Right ventricle myocardium superior (tissue), 1 donor: Measurements from ENCODE around the gene GPN2. TPM values are rescaled to one million over a fixed set of nuclear protein-coding genes. Genes with fewer than 3 reads are reported as not detected.
A peak's percentile ranks its signal among the peaks of the same experiment; 100 is the strongest.
"Not testable (repeated sequence)": the region's sequence is repeated elsewhere in the genome, so short reads cannot be mapped to it uniquely, and the experiment has no call there.

Source experiments
- ATAC-seq: fragments of 200-7000 bp; cut with Tn5 transposase; one replicate; pipeline ENCODE4 v1.9.1; 2020; ENCODE audit warnings: mild to moderate bottlenecking; ENCODE audit not compliant: poor library complexity
- DNase-seq: peaks from one replicate; pipeline ENCODE4 v3.0.0-alpha.2; 2020
- intact Hi-C: fragments of 100-400 bp; cut with DNase I; formaldehyde crosslinking; loops from one replicate; pipeline ENCODE4 v1.11.2; 2022
- total RNA-seq: library from RNA; stranded (reverse); fragmentation: NEBNext Ultra II Directional; extraction: Animal tissue kit (Norgen Biotek cat#: 25700); gene quantifications from one replicate; pipeline ENCODE4 v1.2.1, GENCODE V29; 2021
- donor health status: DM: no; HTN: yes; CAD: no; lungs with severe emphysema.

Gene GPN2
- total RNA-seq, 1 donor from 2014 or later, result 15.7 TPM

GRCh38 chr1:26844424-26845196, 45.5 kb downstream of the GPN2 start:
- intact Hi-C loops, result no loop called here
- ATAC-seq, result no peak
- DNase-seq, result no peak

- intact Hi-C loops, result no loop called here
- no peak for ATAC-seq
- DNase-seq, result no peak
These were observed 50.3 kb downstream of the GPN2 start for GRCh38 chr1:26839779-26840178.

- no peak for ATAC-seq
- intact Hi-C loops, result no loop called here
These were observed 50.8 kb downstream of the GPN2 start for GRCh38 chr1:26839339-26839722.

GRCh38 chr1:26838474-26839338, 51.4 kb downstream of the GPN2 start:
- intact Hi-C loops, result no loop called here
- ATAC-seq (no peak), DNase-seq (no peak)

More at GRCh38 chr1:26839339-26839722, 50.8 kb downstream of the GPN2 start:
- no peak for DNase-seq

GRCh38 chr1:26837665-26838064, 52.4 kb downstream of the GPN2 start:
- intact Hi-C loops, DNase-seq: not testable (repeated sequence)

GRCh38 chr1:26833432-26834405, 56.4 kb downstream of the GPN2 start:
- intact Hi-C loops, result no loop called here
- DNase-seq (peak; percentile 67), ATAC-seq (no peak)

More at GRCh38 chr1:26837665-26838064, 52.4 kb downstream of the GPN2 start:
- ATAC-seq, result not testable (repeated sequence)

GRCh38 chr1:26832249-26832960, 57.7 kb downstream of the GPN2 start:
- intact Hi-C loops, result no loop called here
- no peak for ATAC-seq
- no peak for DNase-seq

GRCh38 chr1:26831546-26832248, 58.4 kb downstream of the GPN2 start:
- ATAC-seq (no peak), DNase-seq (no peak)
- intact Hi-C loops, result no loop called here

- intact Hi-C loops, result no loop called here
- ATAC-seq (no peak), DNase-seq (no peak)
These were observed 59.0 kb downstream of the GPN2 start for GRCh38 chr1:26831059-26831458.

GRCh38 chr1:26829184-26829911, 60.7 kb downstream of the GPN2 start:
- ATAC-seq (no peak), DNase-seq (no peak)
- intact Hi-C loops, result no loop called here

GRCh38 chr1:26828411-26828991, 61.6 kb downstream of the GPN2 start:
- intact Hi-C loops, result no loop called here
- ATAC-seq (peak; percentile 54), DNase-seq (peak; percentile 61)

GRCh38 chr1:26827663-26828062, 62.4 kb downstream of the GPN2 start:
- ATAC-seq, result no peak
- no peak for DNase-seq
- intact Hi-C loops, result no loop called here

GRCh38 chr1:26827106-26827604, 62.9 kb downstream of the GPN2 start:
- no peak for ATAC-seq
- intact Hi-C loops, result no loop called here

GRCh38 chr1:26826261-26827105, 63.6 kb downstream of the GPN2 start, which contains the start of gene ZDHHC18:
TSS of gene ZDHHC18 (plus strand) at chr1:26826688. CDS start at chr1:26826805, 117 bp downstream.
- DNase-seq (peak; percentile 81), ATAC-seq (peak; percentile 87)
- intact Hi-C loops, result no loop called here

More at GRCh38 chr1:26827106-26827604, 62.9 kb downstream of the GPN2 start:
- DNase-seq, result no peak
